PC-9 (cell line): Measurements from ENCODE around the gene EGFLAM.

ENCODE experiments used
- CTCF ChIP-seq: fragments of 200-600 bp; sonication (generic); conservative IDR thresholded peaks from 2 replicates; pipeline ENCODE4 v1.6.1; 2017; ENCODE audit warnings: mixed run types, antibody characterized with exemption, mild to moderate bottlenecking, moderate library complexity
- EZH2 ChIP-seq: fragments of 200-600 bp; sonication (generic); IDR thresholded peaks from 2 replicates; pipeline ENCODE4 v1.8.0; 2017; ENCODE audit warnings: antibody characterized with exemption, low read depth

DNA sequence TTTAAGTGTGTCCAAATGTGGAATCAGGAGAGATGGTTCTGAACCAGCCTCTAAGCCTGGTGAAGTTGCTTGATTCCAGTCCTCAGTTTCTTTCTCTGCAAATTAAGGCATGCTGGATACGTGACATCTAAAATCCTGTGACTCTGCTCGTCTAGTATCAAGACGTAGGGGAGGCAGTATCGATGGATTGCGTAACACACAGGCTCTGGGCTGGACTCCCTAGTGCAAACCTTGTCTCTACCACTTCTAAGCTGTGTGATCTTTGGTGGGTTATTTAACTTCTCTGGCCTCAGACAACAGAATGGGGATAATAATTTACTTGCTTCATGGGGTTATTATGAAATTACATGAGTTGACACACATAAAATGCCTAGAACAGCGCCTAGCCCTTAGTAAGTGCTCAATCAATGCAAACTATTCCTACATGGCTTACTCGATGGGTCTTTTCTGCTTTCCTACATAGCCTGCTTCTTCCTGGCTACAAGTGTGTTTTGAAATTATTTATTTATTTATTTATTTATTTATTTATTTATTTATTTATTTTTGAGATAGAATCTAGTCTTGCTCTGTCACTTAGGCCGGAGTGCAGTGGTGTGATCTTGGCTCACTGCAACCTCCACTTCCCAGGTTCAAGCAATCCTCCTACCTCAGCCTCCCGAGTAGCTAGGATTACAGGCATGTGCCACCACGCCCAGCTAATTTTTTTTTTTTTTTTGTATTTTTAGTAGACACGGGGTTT, 102.1 kb downstream of the EGFLAM start:
- TF ChIP-seq CTCF (no peak), EZH2 (no peak)
